GM19023 (cell line): ENCODE data around the gene PRDM5.

Experiments used
- ATAC-seq: cut with Tn5 transposase; IDR thresholded peaks from one replicate; pipeline ENCODE4 v1.9.1; 2021; ENCODE audit warnings: mild to moderate bottlenecking, moderate library complexity; ENCODE audit not compliant: unreplicated experiment

PRDM5 gene

GRCh38 chr4:120824946-120825345 lies 97.6 kb downstream of the PRDM5 start:
- ATAC-seq: no peak

GRCh38 chr4:120821977-120822376 lies 100.5 kb downstream of the PRDM5 start:
- no peak for ATAC-seq

- ATAC-seq: no peak
Observed at GRCh38 chr4:120821029-120821428, 101.5 kb downstream of the PRDM5 start.

GRCh38 chr4:120819805-120820437 lies 102.6 kb downstream of the PRDM5 start:
- no peak for ATAC-seq

GRCh38 chr4:120816296-120816965 lies 106.1 kb downstream of the PRDM5 start:
- ATAC-seq: no peak

GRCh38 chr4:120815361-120815760 lies 107.2 kb downstream of the PRDM5 start:
- no peak for ATAC-seq

GRCh38 chr4:120814886-120815285 lies 107.6 kb downstream of the PRDM5 start:
- ATAC-seq: no peak

- ATAC-seq: no peak
Observed at GRCh38 chr4:120812216-120812615, 110.3 kb downstream of the PRDM5 start.

- ATAC-seq: no peak
Observed at GRCh38 chr4:120809518-120809917, 113.0 kb downstream of the PRDM5 start.

- ATAC-seq: no peak
Observed at GRCh38 chr4:120808475-120809141, 113.9 kb downstream of the PRDM5 start.

GRCh38 chr4:120801137-120801758 lies 121.3 kb downstream of the PRDM5 start:
- no peak for ATAC-seq

- ATAC-seq: no peak
Observed at GRCh38 chr4:120798570-120798969, 124.0 kb downstream of the PRDM5 start.

GRCh38 chr4:120796271-120796670 lies 126.3 kb downstream of the PRDM5 start:
- no peak for ATAC-seq

- no peak for ATAC-seq
Observed at GRCh38 chr4:120785202-120785601, 137.3 kb downstream of the PRDM5 start.

- ATAC-seq: no peak
Observed at GRCh38 chr4:120777459-120777858, 145.1 kb downstream of the PRDM5 start.

GRCh38 chr4:120775431-120775830 lies 147.1 kb downstream of the PRDM5 start:
- ATAC-seq: no peak

GRCh38 chr4:120773641-120774040 lies 148.9 kb downstream of the PRDM5 start:
- no peak for ATAC-seq

- no peak for ATAC-seq
Observed at GRCh38 chr4:120771907-120772306, 150.6 kb downstream of the PRDM5 start.

- ATAC-seq: no peak
Observed at GRCh38 chr4:120770897-120771296, 151.6 kb downstream of the PRDM5 start.

- no peak for ATAC-seq
Observed at GRCh38 chr4:120769227-120769626, 153.3 kb downstream of the PRDM5 start.

GRCh38 chr4:120765260-120765680 lies 157.3 kb downstream of the PRDM5 start:
- no peak for ATAC-seq

GRCh38 chr4:120763650-120764049 lies 158.9 kb downstream of the PRDM5 start:
- ATAC-seq: no peak
